IPS-20b (cell line): ENCODE results near the gene NEUROG1.

Source experiments
- H3K27ac ChIP-seq: one replicate; pipeline ENCODE4 v1.5.1; 2013; ENCODE audit warnings: low read length
- H3K27me3 ChIP-seq: 2 replicates; pipeline ENCODE4 v1.6.1; 2013; ENCODE audit warnings: mild to moderate bottlenecking, low read length, inconsistent platforms; ENCODE audit not compliant: insufficient read depth
- H3K36me3 ChIP-seq: 2 replicates; pipeline ENCODE4 v1.6.1; 2013; ENCODE audit warnings: low read depth, mild to moderate bottlenecking, inconsistent platforms, low read length, moderate library complexity; ENCODE audit not compliant: insufficient read depth
- H3K4me1 ChIP-seq: 2 replicates; pipeline ENCODE4 v1.6.1; 2013; ENCODE audit warnings: mild to moderate bottlenecking, control low read depth, inconsistent platforms, low read length, moderate library complexity; ENCODE audit not compliant: insufficient read depth
- H3K4me3 ChIP-seq: 2 replicates; pipeline ENCODE4 v1.5.1; 2013; ENCODE audit warnings: mild to moderate bottlenecking, low read length, inconsistent platforms
- H3K9ac ChIP-seq: 2 replicates; pipeline ENCODE4 v1.6.1; 2013; ENCODE audit warnings: low read depth, mild to moderate bottlenecking, inconsistent platforms, low read length, moderate library complexity
- H3K9me3 ChIP-seq: 2 replicates; pipeline ENCODE4 v1.6.1; 2013; ENCODE audit warnings: mild to moderate bottlenecking, low read depth, low read length, inconsistent platforms; ENCODE audit not compliant: insufficient read depth

Gene NEUROG1

DNA sequence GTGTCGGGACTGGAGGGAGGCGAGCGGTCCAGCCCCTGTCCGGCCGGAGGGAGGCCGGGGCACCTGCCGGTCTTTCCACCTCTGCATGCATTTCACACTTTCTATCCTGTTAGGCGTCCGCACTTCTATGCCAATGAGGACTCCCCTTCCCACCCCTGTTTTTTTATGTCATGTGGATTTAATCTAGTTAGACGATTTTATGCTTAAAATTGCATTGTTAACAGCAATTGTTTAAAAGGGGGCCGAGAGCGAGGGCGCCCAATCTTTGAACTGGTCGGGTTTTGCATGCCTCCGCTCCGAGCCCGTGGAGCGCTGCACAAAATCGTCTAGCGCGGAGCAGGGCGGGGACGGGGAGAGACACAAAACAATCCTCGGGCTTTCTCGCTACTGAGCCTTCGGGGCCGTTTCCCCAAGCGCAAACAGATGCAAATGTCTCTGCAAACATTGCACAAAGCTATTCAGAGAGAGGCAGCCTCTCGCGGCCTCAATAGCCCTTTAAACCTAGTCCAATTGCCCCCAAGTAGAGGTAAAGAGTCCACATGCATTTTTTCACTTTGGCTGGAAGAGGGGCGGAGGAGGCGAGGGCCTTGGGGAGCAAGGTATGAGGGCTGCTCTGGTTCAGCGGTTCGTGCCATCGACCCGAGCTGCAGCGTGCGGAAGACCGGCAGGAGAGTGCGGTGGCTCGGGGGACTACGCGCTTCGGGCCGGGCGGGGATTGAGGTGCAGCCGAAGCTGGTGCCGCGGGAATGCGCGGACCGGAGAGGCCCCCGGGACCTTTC, 46.1 kb downstream of the NEUROG1 start:
- Histone ChIP-seq H3K4me1 (peaks cover 31% of the 10 kb centered on the region), H3K9me3 (no peaks in the 10 kb centered on the region), H3K27me3 (peaks cover 100% of the 10 kb centered on the region), H3K9ac (no peak overlapping the region), H3K36me3 (no peaks in the 10 kb centered on the region), H3K27ac (no peak overlapping the region), H3K4me3 (peak overlapping the region; percentile 59)

DNA sequence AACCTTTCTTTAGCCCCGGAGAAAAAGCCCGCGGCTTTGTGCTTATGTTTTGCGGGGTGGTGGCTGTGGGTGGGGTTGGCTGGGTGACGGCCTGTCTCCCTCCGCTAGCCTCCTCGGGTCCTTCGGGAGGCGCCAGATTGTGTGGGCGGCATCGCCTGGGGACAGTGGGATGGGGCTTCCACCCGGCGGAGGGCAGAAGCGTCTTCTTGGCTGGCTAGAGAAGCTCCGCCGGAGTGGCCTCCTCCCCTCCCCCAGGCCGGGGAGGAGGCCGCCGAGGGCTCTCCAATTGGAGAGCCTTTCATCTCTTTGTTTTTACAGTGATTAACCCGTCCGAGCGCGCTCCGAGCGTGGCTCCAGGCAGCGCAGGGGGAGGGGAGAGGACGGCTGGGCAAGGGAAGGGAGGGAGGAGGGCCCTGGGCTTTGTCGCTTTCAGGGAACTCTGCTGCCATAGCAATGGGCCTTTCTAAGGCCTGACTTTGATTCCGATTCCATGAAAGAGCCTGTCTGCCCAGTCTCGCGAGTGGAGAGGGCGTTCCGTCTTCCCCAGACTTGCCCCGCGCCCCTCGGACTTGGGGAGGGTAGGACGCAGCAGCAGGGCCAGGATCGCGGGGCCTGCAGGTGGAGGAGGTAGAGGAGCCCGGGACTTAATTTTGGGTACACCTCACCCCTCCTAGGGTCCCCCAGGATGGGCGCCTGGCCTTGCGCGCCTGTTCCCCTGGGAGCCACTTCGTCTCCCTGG, 46.9 kb downstream of the NEUROG1 start:
- peak overlapping the region; percentile 59; the same call in 1 of the 2 replicates for H3K4me3 ChIP-seq
- H3K9me3 ChIP-seq = no peaks in the 10 kb centered on the region
- H3K36me3 ChIP-seq = no peaks in the 10 kb centered on the region
- peaks cover 35% of the 10 kb centered on the region for H3K4me1 ChIP-seq
- H3K27me3 ChIP-seq = peaks cover 100% of the 10 kb centered on the region
- no peak overlapping the region for H3K27ac ChIP-seq
- no peak overlapping the region for H3K9ac ChIP-seq

DNA sequence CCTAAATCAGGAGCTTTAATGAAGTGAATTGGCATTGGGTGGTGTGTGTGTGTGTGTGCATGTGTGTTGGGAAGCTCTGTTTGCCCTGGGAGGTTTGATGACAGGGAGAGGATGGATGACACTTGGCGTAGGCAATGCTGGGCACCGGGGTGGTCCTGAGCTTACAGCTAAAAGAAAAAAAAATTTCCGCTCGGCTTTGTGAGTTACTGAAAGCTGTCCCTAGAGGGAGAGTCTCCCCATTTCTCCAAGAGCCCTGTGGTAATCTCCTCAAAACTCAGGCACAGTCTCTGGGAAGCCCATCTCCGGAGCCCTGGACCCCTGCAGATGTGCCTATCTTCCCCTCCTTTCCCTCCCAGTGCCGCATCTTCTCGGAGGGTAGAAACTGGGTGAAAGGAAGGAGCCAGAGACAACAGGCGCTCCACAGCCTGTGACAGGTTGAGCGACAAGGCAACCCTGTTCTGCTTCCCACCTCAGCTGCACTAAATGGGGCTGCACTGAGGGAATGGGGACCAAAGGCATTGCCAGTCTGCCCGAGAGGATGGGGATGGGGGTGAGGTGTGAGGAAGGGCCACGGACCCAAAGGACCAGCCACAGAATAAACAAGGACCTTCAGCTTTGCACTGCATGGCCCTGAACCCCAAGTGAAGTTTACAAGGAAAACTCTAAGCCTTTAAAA, 47.8 kb downstream of the NEUROG1 start:
- Histone ChIP-seq H3K27ac (no peak overlapping the region), H3K27me3 (peaks cover 100% of the 10 kb centered on the region), H3K4me1 (peaks cover 35% of the 10 kb centered on the region), H3K9me3 (no peaks in the 10 kb centered on the region), H3K4me3 (peak overlapping the region; percentile 59; the same call in 1 of the 2 replicates), H3K36me3 (no peaks in the 10 kb centered on the region), H3K9ac (no peak overlapping the region)

DNA sequence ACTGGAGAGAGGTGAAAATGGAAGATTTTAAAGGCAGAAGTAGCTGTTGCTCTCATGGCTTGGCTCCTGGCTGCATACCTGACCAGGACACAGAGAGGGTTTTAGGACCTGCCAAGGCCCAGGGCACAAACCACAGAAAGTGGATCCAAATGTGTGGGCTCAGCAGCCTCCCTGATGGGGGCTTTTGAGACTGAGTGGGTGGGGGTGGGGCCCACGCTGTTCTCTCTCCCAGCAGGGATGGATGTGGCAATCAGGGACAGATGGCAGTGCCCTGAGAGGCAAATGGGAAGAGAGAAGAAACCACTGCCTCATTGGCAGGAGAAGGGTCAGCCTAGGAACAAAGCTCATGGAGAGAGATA, 48.7 kb downstream of the NEUROG1 start:
- Histone ChIP-seq H3K27ac (no peak overlapping the region), H3K4me3 (no peak overlapping the region), H3K27me3 (peaks cover 100% of the 10 kb centered on the region), H3K4me1 (peaks cover 33% of the 10 kb centered on the region), H3K9me3 (no peaks in the 10 kb centered on the region), H3K36me3 (no peaks in the 10 kb centered on the region), H3K9ac (no peak overlapping the region)

DNA sequence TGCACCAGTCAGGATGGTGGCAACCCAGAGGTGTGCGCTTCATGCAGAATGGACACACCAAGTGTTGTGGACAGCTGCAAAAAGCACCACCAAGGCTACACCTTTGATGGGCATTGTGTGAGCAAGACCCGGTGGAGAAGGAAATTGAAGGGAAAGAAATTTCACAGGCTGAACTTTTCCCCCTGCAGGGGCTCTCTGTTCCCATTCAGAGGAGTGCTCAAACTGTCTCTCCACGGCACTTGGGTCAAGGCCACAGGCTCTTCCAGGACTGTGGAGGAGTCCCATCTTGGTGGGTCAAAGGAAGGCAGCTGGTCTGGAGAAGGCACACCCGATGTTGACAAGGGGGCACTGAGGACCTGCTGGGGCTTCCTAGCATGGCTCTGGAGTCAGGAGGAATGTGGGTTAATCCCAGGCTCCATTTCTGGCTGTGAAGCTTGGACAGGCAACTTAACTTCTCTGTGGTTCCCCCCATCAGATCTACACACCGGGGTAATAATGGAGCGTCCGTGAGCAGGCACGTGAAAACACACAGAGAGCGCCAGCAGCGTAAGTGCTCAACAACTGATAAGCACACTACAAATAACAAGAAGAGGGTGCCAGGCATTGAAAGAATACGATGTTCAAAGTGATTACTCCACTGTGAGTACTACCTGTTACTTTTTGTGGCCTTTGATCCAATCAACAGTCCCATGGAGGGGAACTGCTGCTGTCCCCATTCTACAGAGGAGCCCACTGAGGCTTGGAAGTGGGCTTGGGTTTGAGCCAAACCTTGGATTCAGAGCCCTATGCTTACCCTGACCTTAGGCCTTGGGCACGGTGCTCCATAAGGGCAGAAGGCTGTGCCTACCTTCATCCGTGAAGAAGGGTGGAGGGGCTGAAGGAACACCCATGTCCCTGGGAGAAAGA, 49.4 kb downstream of the NEUROG1 start:
- Histone ChIP-seq H3K4me3 (no peak overlapping the region), H3K4me1 (peaks cover 31% of the 10 kb centered on the region), H3K9me3 (no peaks in the 10 kb centered on the region), H3K27me3 (peaks cover 100% of the 10 kb centered on the region), H3K27ac (no peak overlapping the region), H3K36me3 (no peaks in the 10 kb centered on the region), H3K9ac (no peak overlapping the region)

DNA sequence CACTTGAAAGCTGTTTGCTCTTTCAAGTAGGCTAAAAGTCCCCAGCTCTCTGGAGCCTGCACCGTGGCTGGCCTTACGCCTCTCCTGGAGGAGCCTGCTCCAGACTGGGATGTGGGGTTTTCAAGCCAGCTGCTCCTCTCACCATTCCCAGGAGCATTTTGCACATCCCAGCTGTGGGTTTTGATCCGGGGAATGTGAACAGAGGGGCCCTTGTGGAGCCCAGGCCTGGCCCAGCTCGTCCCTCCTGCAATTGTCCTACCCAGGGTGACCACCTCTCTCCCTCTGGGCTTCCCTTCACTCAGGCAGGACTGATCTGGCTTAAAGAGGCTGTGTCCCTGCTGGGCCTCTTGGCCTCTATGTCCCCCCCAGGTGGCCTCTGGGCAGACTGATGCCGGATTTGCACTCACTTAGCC, 51.1 kb downstream of the NEUROG1 start:
- Histone ChIP-seq H3K36me3 (no peaks in the 10 kb centered on the region), H3K9me3 (no peaks in the 10 kb centered on the region), H3K27me3 (peaks cover 98% of the 10 kb centered on the region), H3K4me3 (no peak overlapping the region), H3K27ac (no peak overlapping the region), H3K4me1 (peaks cover 20% of the 10 kb centered on the region; the same call in 1 of the 2 replicates), H3K9ac (no peak overlapping the region)
